HEK293 (cell line): ENCODE data around the gene TPSD1.

Experiments used
- CTCF ChIA-PET: fragments of 350-600 bp; formaldehyde crosslinking; extraction: SDS; loops from one replicate; lab custom pipeline; 2021; ENCODE audit warnings: antibody characterized with exemption; lab: Yijun Ruan, JAX
- POLR2A ChIA-PET: fragments of 300-600 bp; formaldehyde crosslinking; extraction: SDS; loops from one replicate; lab custom pipeline; 2020; ENCODE audit warnings: antibody characterized with exemption, inconsistent platforms; lab: Yijun Ruan, JAX
- H3K27ac ChIP-seq: fragments of 200-500 bp; sonication (Bioruptor generic); 2 replicates; pipeline ENCODE4 v1.5.1; 2014; ENCODE audit warnings: low read depth, low read length, control low read depth, inconsistent platforms; ENCODE audit errors: extremely low read depth
- H3K36me3 ChIP-seq, 2 experiments: fragments of 200-500 bp in 1 of 2; sonication (Bioruptor generic) in 1 of 2; 1 replicate in 1 of 2; 2 replicates in 1 of 2; pipeline ENCODE4 v1.5.1; 2014 to 2017; ENCODE audit warnings: inconsistent platforms in 2 of 2, low read length in 2 of 2; ENCODE audit not compliant: control insufficient read depth in 2 of 2, insufficient read depth in 1 of 2
- H3K4me1 ChIP-seq: fragments of 200-500 bp; sonication (Bioruptor generic); 2 replicates; pipeline ENCODE4 v1.5.1; 2014; ENCODE audit warnings: mild to moderate bottlenecking, low read length, inconsistent platforms; ENCODE audit not compliant: control insufficient read depth, insufficient read depth
- H3K4me3 ChIP-seq: 2 replicates; pipeline ENCODE4 v1.5.1; 2011; ENCODE audit warnings: low read depth, mild to moderate bottlenecking, control low read depth, low read length, moderate library complexity
- H3K9me3 ChIP-seq: fragments of 200-500 bp; sonication (Bioruptor generic); 2 replicates; pipeline ENCODE4 v1.5.1; 2014; ENCODE audit warnings: low read depth, low read length, inconsistent platforms; ENCODE audit not compliant: control insufficient read depth, insufficient read depth
- EGR2 ChIP-seq: fragments of 450-650 bp; formaldehyde crosslinking; IDR thresholded peaks from 2 replicates; pipeline ENCODE4 v1.5.1; 2016; ENCODE audit warnings: low read depth, missing biosample characterization, missing genetic modification characterization
- KLF1 ChIP-seq: fragments of 450-650 bp; formaldehyde crosslinking; IDR thresholded peaks from 2 replicates; pipeline ENCODE4 v1.5.1; 2016; ENCODE audit warnings: missing biosample characterization, missing genetic modification characterization
- KLF17 ChIP-seq: fragments of 450-650 bp; formaldehyde crosslinking; IDR thresholded peaks from 2 replicates; pipeline ENCODE4 v1.5.1; 2016; ENCODE audit warnings: missing biosample characterization, missing genetic modification characterization
- KLF7 ChIP-seq: fragments of 450-650 bp; formaldehyde crosslinking; IDR thresholded peaks from 2 replicates; pipeline ENCODE4 v1.5.1; 2016; ENCODE audit warnings: missing biosample characterization, missing genetic modification characterization, borderline replicate concordance
- MYNN ChIP-seq: fragments of 450-650 bp; formaldehyde crosslinking; IDR thresholded peaks from 2 replicates; pipeline ENCODE4 v1.5.1; 2016; ENCODE audit warnings: missing biosample characterization, missing genetic modification characterization, borderline replicate concordance
- SP2 ChIP-seq: fragments of 450-650 bp; formaldehyde crosslinking; IDR thresholded peaks from 2 replicates; pipeline ENCODE4 v1.5.1; 2016; ENCODE audit warnings: missing biosample characterization, missing genetic modification characterization
- TSHZ1 ChIP-seq: fragments of 450-650 bp; formaldehyde crosslinking; IDR thresholded peaks from 2 replicates; pipeline ENCODE4 v1.5.1; 2016; ENCODE audit warnings: missing biosample characterization, missing genetic modification characterization, borderline replicate concordance
- ZFHX2 ChIP-seq: fragments of 450-650 bp; formaldehyde crosslinking; conservative IDR thresholded peaks from 2 replicates; pipeline ENCODE4 v1.5.1; 2016; ENCODE audit warnings: missing biosample characterization, missing genetic modification characterization
- ZFP37 ChIP-seq: fragments of 450-650 bp; formaldehyde crosslinking; IDR thresholded peaks from 2 replicates; pipeline ENCODE4 v1.5.1; 2016; ENCODE audit warnings: missing biosample characterization, missing genetic modification characterization
- ZNF16 ChIP-seq: fragments of 450-650 bp; formaldehyde crosslinking; IDR thresholded peaks from 2 replicates; pipeline ENCODE4 v1.5.1; 2016; ENCODE audit warnings: low read depth, missing biosample characterization, missing genetic modification characterization
- ZNF404 ChIP-seq: fragments of 450-650 bp; formaldehyde crosslinking; IDR thresholded peaks from 2 replicates; pipeline ENCODE4 v1.5.1; 2017; ENCODE audit warnings: missing biosample characterization, missing genetic modification characterization
- ZNF514 ChIP-seq: fragments of 450-650 bp; formaldehyde crosslinking; IDR thresholded peaks from 2 replicates; pipeline ENCODE4 v1.5.1; 2016; ENCODE audit warnings: missing biosample characterization, missing genetic modification characterization
- ZNF558 ChIP-seq: fragments of 450-650 bp; formaldehyde crosslinking; IDR thresholded peaks from 2 replicates; pipeline ENCODE4 v1.5.1; 2016; ENCODE audit warnings: missing biosample characterization, missing genetic modification characterization
- ZNF837 ChIP-seq: fragments of 450-650 bp; formaldehyde crosslinking; IDR thresholded peaks from 2 replicates; pipeline ENCODE4 v1.5.1; 2016; ENCODE audit warnings: missing biosample characterization, missing genetic modification characterization

TPSD1 gene

GRCh38 chr16:1213796-1214372, 42.0 kb upstream of the TPSD1 start:
- Histone ChIP-seq H3K9me3 (no peaks in the 10 kb centered on the region), H3K4me1 (no peaks in the 10 kb centered on the region), H3K27ac (no peak overlapping the region), H3K4me3 (no peak overlapping the region), H3K36me3 (peaks cover 0 to 24% of the 10 kb centered on the region in 2 experiments; a peak in 1 of 3 replicates)
- POLR2A ChIA-PET: no interaction called here
- CTCF ChIA-PET: interaction anchor here (0.5 to 1.1 kb wide), 2 partner anchors 157 to 277 kb away, joined by 3 to 8 read pairs; no protein-coding TSS in a partner anchor
- TF ChIP-seq ZNF16 (tag by site-specific recombination) (no peak), KLF1 (tag by site-specific recombination) (peak; percentile 96), SP2 (tag by site-specific recombination) (peak; percentile 25; the same call in 1 of the 2 replicates)
- TF ChIP-seq, all 188 proteins: peak for 2

GRCh38 chr16:1214719-1215118, 41.1 kb upstream of the TPSD1 start:
- no peak overlapping the region for H3K27ac ChIP-seq
- no peaks in the 10 kb centered on the region for H3K4me1 ChIP-seq
- H3K4me3 ChIP-seq: no peak overlapping the region
- TF ChIP-seq ZNF837 (tag by site-specific recombination): no peak
- no peak for TF ChIP-seq ZNF514 (tag by site-specific recombination)
- no peak for TF ChIP-seq KLF7 (tag by site-specific recombination)
- no peak for TF ChIP-seq ZNF404
- no peak for TF ChIP-seq MYNN (tag by site-specific recombination)
- no peak for TF ChIP-seq ZNF558
- ChIA-PET CTCF (interaction anchor here (0.5 to 1.1 kb wide), 2 partner anchors 158 to 278 kb away, joined by 3 to 8 read pairs; no protein-coding TSS in a partner anchor), POLR2A (no interaction called here)
- H3K9me3 ChIP-seq: no peaks in the 10 kb centered on the region
- peaks cover 0 to 19% of the 10 kb centered on the region in 2 experiments; a peak in 1 of 3 replicates for H3K36me3 ChIP-seq

GRCh38 chr16:1215574-1216295, 40.1 kb upstream of the TPSD1 start:
- H3K27ac ChIP-seq: no peak overlapping the region
- no peak overlapping the region for H3K4me3 ChIP-seq
- peaks cover 0 to 19% of the 10 kb centered on the region in 2 experiments; a peak in 1 of 3 replicates for H3K36me3 ChIP-seq
- POLR2A ChIA-PET: no interaction called here
- H3K4me1 ChIP-seq: no peaks in the 10 kb centered on the region
- CTCF ChIA-PET: no interaction called here
- H3K9me3 ChIP-seq: no peaks in the 10 kb centered on the region
- TF ChIP-seq KLF1 (tag by site-specific recombination): 0 out of 2 replicates have a peak, but pooled peaks have one; percentile 36
- peak; percentile 63 for TF ChIP-seq ZFHX2 (tag by site-specific recombination)
- no peak for TF ChIP-seq ZFP37 (tag by site-specific recombination)
- no peak for TF ChIP-seq TSHZ1 (tag by site-specific recombination)
- TF ChIP-seq KLF17: peak; percentile 66; the same call in 1 of the 2 replicates
- peak; percentile 85 for TF ChIP-seq EGR2 (tag by site-specific recombination)
- TF ChIP-seq, all 188 proteins: peak for 4
